HepG2 (cell line): Measurements from ENCODE around the gene PLEKHG5. TPM values are rescaled to one million over a fixed set of nuclear protein-coding genes. Genes with fewer than 3 reads are reported as not detected.
A peak's percentile ranks its signal among the peaks of the same experiment; 100 is the strongest.

Experiments
- ASH2L ChIP-seq: fragments of 300-600, 200-600 bp; sonication (generic); IDR thresholded peaks from 2 replicates; pipeline ENCODE4 v1.7.0; 2017; ENCODE audit warnings: low read depth, mild to moderate bottlenecking, moderate library complexity, mixed read lengths, low read length; ENCODE audit not compliant: insufficient read length
- ERF ChIP-seq: IDR thresholded peaks from 2 replicates; pipeline ENCODE4 v1.6.1; 2018; ENCODE audit warnings: missing biosample characterization, missing genetic modification reagents
- ETV6 ChIP-seq: sonication (generic); formaldehyde crosslinking; conservative IDR thresholded peaks from 2 replicates; pipeline ENCODE4 v1.4.0; 2020; ENCODE audit warnings: missing genetic modification reagents
- FOXA1 ChIP-seq, 2 experiments: fragments of 450-650 bp in 1 of 2; sonication (generic) in 1 of 2; formaldehyde crosslinking in 1 of 2; IDR thresholded peaks; 2 replicates each; pipeline versions ENCODE4 v1.4.0 to v1.6.1; 2016 to 2020; ENCODE audit warnings: missing genetic modification reagents in 1 of 2
- NFIB ChIP-seq: sonication (generic); formaldehyde crosslinking; IDR thresholded peaks from 2 replicates; pipeline ENCODE4 v1.9.0; 2021; ENCODE audit warnings: missing genetic modification reagents, mild to moderate bottlenecking, borderline replicate concordance
- NR2F2 ChIP-seq: IDR thresholded peaks from 2 replicates; pipeline ENCODE4 v1.6.1; 2012; ENCODE audit warnings: low read depth, inconsistent platforms, borderline replicate concordance
- SALL2 ChIP-seq: sonication (generic); formaldehyde crosslinking; IDR thresholded peaks from 2 replicates; pipeline ENCODE4 v1.8.1; 2023; ENCODE audit warnings: mild to moderate bottlenecking, missing genetic modification reagents, inconsistent platforms
- SKIL ChIP-seq: sonication (generic); formaldehyde crosslinking; IDR thresholded peaks from 2 replicates; pipeline ENCODE4 v1.8.0; 2022; ENCODE audit warnings: missing genetic modification reagents, mild to moderate bottlenecking, moderate library complexity, borderline replicate concordance
- SNAPC4 ChIP-seq: sonication (generic); formaldehyde crosslinking; IDR thresholded peaks from 2 replicates; pipeline ENCODE4 v1.4.0; 2020; ENCODE audit warnings: mild to moderate bottlenecking, missing genetic modification reagents
- TCF12 ChIP-seq, 2 experiments: fragments of 450-650 bp in 1 of 2; sonication (generic) in 1 of 2; formaldehyde crosslinking in 1 of 2; IDR thresholded peaks; 2 replicates each; pipeline versions ENCODE4 v1.6.1 to v1.8.0; 2017 to 2022; ENCODE audit warnings: antibody characterized with exemption in 1 of 2, mild to moderate bottlenecking in 1 of 2, missing genetic modification reagents in 1 of 2, moderate library complexity in 1 of 2
- TRIM24 ChIP-seq: sonication (generic); formaldehyde crosslinking; IDR thresholded peaks from 2 replicates; pipeline ENCODE4 v1.8.0; 2022; ENCODE audit warnings: mild to moderate bottlenecking, missing genetic modification reagents
- ZNF138 ChIP-seq: sonication (generic); formaldehyde crosslinking; IDR thresholded peaks from 2 replicates; pipeline ENCODE4 v1.5.0; 2020; ENCODE audit warnings: mild to moderate bottlenecking, low read depth, missing genetic modification reagents
- ZNF33B ChIP-seq: sonication (generic); formaldehyde crosslinking; IDR thresholded peaks from 2 replicates; pipeline ENCODE4 v1.5.1; 2020; ENCODE audit warnings: mild to moderate bottlenecking, missing genetic modification reagents
- ZNF549 ChIP-seq: sonication (generic); formaldehyde crosslinking; IDR thresholded peaks from 2 replicates; pipeline ENCODE4 v1.5.0; 2020; ENCODE audit warnings: missing genetic modification reagents
- ZNF564 ChIP-seq: sonication (generic); formaldehyde crosslinking; IDR thresholded peaks from 2 replicates; pipeline ENCODE4 v1.8.1; 2023; ENCODE audit warnings: mild to moderate bottlenecking, missing genetic modification reagents
- polyA plus RNA-seq, 8 experiments: library from polyadenylated mRNA; depleted of rRNA in 3 of 8; stranded (reverse) in 7 of 8; unstranded in 1 of 8; fragments of >200 nt; fragmentation: Illumina TruSeq in 4 of 8; extraction: Trizol in 4 of 8; gene quantifications; 2 replicates each; pipeline versions ENCODE4 v1.2.1 to v1.2.3, GENCODE V29; 2011 to 2016; ENCODE audit warnings: low read depth in 4 of 8, missing spikeins in 1 of 8, mixed read lengths in 1 of 8; ENCODE audit not compliant: insufficient read depth in 1 of 8
- total RNA-seq, 5 experiments: library from RNA; depleted of rRNA; stranded (reverse); fragments of >200 nt; fragmentation: Illumina TruSeq; extraction: Trizol; gene quantifications; 2 replicates each; pipeline ENCODE4 v1.2.3, GENCODE V29; 2016; ENCODE audit warnings: low read depth in 1 of 5
- TF ChIP-seq, protein P1 (sequence below): sonication (generic); formaldehyde crosslinking; IDR thresholded peaks from 2 replicates; pipeline ENCODE4 v1.9.0; 2021; ENCODE audit warnings: missing genetic modification reagents, borderline replicate concordance
- TF ChIP-seq, protein P2 (sequence below): sonication (generic); formaldehyde crosslinking; IDR thresholded peaks from 2 replicates; pipeline ENCODE4 v1.8.0; 2022; ENCODE audit warnings: missing genetic modification reagents, mild to moderate bottlenecking, inconsistent platforms, borderline replicate concordance
- TF ChIP-seq, protein P3 (sequence below): sonication (generic); formaldehyde crosslinking; IDR thresholded peaks from 2 replicates; pipeline ENCODE4 v1.4.0; 2020; ENCODE audit warnings: mild to moderate bottlenecking, missing genetic modification reagents

The PLEKHG5 gene
- total and polyA plus RNA-seq, 2 of the 13 experiments (the other 11 are each of a cell fraction or from before 2014, with no cell fraction given), result 1.9 to 3.5 TPM

GRCh38 chr1:6444377-6444776, 47.1 kb downstream of the PLEKHG5 start (continued):
- TF ChIP-seq, protein P1, sequence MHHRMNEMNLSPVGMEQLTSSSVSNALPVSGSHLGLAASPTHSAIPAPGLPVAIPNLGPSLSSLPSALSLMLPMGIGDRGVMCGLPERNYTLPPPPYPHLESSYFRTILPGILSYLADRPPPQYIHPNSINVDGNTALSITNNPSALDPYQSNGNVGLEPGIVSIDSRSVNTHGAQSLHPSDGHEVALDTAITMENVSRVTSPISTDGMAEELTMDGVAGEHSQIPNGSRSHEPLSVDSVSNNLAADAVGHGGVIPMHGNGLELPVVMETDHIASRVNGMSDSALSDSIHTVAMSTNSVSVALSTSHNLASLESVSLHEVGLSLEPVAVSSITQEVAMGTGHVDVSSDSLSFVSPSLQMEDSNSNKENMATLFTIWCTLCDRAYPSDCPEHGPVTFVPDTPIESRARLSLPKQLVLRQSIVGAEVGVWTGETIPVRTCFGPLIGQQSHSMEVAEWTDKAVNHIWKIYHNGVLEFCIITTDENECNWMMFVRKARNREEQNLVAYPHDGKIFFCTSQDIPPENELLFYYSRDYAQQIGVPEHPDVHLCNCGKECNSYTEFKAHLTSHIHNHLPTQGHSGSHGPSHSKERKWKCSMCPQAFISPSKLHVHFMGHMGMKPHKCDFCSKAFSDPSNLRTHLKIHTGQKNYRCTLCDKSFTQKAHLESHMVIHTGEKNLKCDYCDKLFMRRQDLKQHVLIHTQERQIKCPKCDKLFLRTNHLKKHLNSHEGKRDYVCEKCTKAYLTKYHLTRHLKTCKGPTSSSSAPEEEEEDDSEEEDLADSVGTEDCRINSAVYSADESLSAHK (CRISPR knock-in tag), result no peak
- TF ChIP-seq SNAPC4 (CRISPR knock-in tag) (no peak), ZNF33B (CRISPR knock-in tag) (no peak), SALL2 (CRISPR knock-in tag) (no peak), NR2F2 (no peak), ASH2L (no peak), TCF12 (IDR thresholded peaks at IDR 0.05) (no peak), TCF12 (CRISPR knock-in tag; IDR thresholded peaks at IDR 0.05) (no peak), SKIL (CRISPR knock-in tag) (no peak), NFIB (CRISPR knock-in tag) (0 out of 2 replicates have a peak, but pooled peaks have one; percentile 3), TRIM24 (no peak), ERF (CRISPR knock-in tag) (no peak), ETV6 (CRISPR knock-in tag) (no peak), ZNF138 (CRISPR knock-in tag) (0 out of 2 replicates have a peak, but pooled peaks have one; percentile 15), ZNF564 (CRISPR knock-in tag) (no peak), ZNF549 (CRISPR knock-in tag) (no peak), FOXA1 (IDR thresholded peaks at IDR 0.05) (no peak), FOXA1 (CRISPR knock-in tag; IDR thresholded peaks at IDR 0.05) (no peak)
- TF ChIP-seq, protein P2, sequence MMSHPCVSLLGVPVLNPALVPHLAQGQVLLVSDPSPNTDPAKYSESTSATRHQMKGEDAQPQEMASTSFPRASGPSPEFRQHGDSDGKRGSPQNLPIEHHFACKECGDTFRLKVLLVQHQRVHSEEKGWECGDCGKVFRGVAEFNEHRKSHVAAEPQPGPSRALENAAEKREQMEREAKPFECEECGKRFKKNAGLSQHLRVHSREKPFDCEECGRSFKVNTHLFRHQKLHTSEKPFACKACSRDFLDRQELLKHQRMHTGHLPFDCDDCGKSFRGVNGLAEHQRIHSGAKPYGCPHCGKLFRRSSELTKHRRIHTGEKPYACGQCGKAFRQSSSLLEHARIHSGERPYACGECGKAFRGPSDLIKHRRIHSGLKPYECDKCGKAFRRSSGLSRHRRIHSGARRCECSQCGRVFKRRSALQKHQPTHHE (CRISPR knock-in tag), result no peak
- TF ChIP-seq, protein P3, sequence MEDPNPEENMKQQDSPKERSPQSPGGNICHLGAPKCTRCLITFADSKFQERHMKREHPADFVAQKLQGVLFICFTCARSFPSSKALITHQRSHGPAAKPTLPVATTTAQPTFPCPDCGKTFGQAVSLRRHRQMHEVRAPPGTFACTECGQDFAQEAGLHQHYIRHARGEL (CRISPR knock-in tag), result no peak
